Glomerular visceral epithelial cell (primary cell): ENCODE results near the gene GPR89A.
"Not testable (repeated sequence)": the region's sequence is repeated elsewhere in the genome, so short reads cannot be mapped to it uniquely, and the experiment has no call there.

Experiments
- DNase-seq: peaks from one replicate; pipeline ENCODE4 v3.0.0-alpha.2; 2016; ENCODE audit errors: extremely low spot score

GPR89A gene

DNA sequence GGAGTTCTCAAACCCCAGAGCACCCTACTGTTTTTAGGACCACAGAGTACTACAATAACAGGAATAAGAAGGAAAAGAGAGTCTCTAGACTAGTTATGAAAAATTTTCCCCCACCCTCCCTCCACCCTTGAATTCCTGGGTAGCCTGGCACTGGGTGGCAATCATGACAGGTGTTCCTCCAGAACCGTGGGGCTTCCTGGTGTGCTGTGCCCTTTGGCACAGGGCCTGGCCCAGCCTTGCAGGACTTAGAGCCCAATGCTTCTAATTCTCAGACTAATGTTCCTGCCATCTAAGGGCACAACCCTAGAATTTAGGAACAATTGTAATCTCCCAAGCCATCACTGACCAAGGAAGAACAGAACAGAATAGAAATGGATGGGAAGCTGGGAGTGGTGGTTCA lies 110.0 kb downstream of the GPR89A start:
- no peak for DNase-seq

DNA sequence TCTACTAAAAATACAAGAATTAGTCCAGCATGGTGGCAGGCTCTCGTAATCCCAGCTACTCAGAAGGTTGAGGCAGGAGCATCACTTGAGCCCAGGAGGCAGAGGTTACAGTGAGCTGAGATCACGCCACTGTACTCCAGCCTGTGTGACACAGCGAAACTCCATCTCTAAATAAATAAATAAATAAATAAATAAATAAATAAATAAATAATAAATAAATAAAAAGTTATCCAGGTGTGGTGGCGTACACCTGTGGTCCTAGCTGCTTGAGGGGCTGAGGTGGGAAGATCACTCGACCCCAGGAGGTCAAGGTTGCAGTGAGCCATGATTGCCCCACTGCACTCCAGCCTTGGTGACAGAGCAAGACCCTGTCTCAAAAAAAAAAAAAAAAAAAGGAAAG lies 110.7 kb downstream of the GPR89A start:
- DNase-seq = not testable (repeated sequence)

DNA sequence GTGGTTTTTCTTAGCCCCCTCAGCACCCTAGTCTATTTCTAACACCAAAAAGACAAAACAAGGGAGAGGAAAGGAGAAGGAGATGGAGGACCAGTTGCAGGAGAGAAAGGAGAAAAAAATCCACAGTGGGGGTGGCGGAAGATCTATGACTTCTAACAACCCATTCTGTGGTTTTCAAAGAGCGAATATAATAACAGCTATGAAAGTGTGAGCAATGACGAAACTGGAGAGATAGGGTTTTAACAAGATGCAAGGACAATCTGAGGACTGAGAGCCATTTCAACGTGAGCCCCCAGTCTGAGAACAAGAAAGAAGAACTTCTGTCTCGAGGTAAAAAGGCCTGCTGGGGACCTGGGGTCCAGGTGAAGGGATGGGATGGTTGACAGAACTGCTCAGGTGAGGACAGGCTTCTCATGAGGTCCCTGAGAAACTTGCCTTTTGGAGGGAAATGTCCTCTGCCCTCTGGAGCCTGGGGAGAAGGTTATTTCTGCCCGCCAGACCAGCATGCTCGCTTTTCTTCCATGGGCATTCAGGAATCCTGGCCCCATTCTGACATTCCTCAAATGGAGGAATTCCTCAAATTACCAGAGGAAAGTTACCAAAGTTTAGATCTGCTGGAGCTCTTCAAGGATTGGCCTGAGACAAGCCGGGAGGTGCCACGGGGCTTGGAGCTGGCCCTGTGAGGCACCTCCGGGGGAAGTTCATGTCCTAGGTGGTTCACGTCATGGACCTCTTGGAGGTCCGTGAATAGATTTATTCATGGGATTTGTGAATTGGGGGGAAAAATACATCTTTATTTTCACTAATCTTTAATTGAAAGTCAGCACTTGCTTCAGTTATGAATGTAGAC lies 111.7 kb downstream of the GPR89A start, which contains the start of gene CD160:
Gene CD160, plus strand, starts transcription at position 270 of the 850 bp plus-strand sequence. CDS start 8,829 bp downstream, outside the sequence.
- no peak for DNase-seq
